ENCODE results near the gene ATP1A2.

DNA sequence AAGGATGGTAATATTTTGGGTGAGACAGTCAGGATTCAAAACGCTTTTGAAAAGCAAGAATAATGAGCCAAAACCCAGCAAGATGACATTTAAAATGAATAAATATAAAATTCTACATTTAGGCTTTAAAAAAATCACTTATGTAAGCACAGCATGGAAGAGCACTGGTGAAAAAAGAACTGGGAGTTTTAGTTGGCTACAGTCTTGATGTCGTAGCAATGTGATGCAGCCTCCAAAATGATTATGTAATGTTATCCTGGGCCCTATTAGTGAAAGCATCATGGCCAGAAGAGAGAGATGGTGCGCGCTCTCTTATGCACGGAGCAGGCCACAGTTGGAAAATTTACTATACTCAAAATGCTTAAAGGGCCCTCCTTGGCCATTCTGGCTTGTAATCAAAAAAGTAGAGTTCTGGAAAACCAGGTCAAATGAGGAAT is 29.1 kb upstream of the ATP1A2 start:
- TF ChIP-seq, protein P1, sequence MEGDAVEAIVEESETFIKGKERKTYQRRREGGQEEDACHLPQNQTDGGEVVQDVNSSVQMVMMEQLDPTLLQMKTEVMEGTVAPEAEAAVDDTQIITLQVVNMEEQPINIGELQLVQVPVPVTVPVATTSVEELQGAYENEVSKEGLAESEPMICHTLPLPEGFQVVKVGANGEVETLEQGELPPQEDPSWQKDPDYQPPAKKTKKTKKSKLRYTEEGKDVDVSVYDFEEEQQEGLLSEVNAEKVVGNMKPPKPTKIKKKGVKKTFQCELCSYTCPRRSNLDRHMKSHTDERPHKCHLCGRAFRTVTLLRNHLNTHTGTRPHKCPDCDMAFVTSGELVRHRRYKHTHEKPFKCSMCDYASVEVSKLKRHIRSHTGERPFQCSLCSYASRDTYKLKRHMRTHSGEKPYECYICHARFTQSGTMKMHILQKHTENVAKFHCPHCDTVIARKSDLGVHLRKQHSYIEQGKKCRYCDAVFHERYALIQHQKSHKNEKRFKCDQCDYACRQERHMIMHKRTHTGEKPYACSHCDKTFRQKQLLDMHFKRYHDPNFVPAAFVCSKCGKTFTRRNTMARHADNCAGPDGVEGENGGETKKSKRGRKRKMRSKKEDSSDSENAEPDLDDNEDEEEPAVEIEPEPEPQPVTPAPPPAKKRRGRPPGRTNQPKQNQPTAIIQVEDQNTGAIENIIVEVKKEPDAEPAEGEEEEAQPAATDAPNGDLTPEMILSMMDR (IDR thresholded peaks at IDR 0.05; ENCODE audit: extremely low read depth in 1 of 2, insufficient read depth in 1 of 2, low read depth in 1 of 2, low read length in 2 of 2), result no peak
- TF ChIP-seq POLR2A (IDR thresholded peaks at IDR 0.05; ENCODE audit: low read depth, low read length), result no peak
- no peak for TF ChIP-seq EZH2 (IDR thresholded peaks at IDR 0.05; ENCODE audit: borderline replicate concordance, low read depth, low read length, severe bottlenecking)
- TF ChIP-seq, protein P2, sequence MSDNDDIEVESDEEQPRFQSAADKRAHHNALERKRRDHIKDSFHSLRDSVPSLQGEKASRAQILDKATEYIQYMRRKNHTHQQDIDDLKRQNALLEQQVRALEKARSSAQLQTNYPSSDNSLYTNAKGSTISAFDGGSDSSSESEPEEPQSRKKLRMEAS (IDR thresholded peaks at IDR 0.05; ENCODE audit: insufficient read depth, insufficient read length), result no peak
- TF ChIP-seq POLR2AphosphoS5 (IDR thresholded peaks at IDR 0.05; ENCODE audit: insufficient read depth, low read depth, low read length), result no peak
- TF ChIP-seq MYC (IDR thresholded peaks at IDR 0.05; ENCODE audit: low read depth, low read length), result no peak
- no peak for TF ChIP-seq JUN (IDR thresholded peaks at IDR 0.05; ENCODE audit: borderline replicate concordance, insufficient read depth, insufficient read length, low read depth)
- TF ChIP-seq FOS (IDR thresholded peaks at IDR 0.05; ENCODE audit: borderline replicate concordance, insufficient read depth, low read length), result no peak
- no peak for TF ChIP-seq GATA2 (IDR thresholded peaks at IDR 0.05; ENCODE audit: insufficient read depth, insufficient read length, low read depth, low read length)

Measured in endothelial cell of umbilical vein (primary cell).